HG03064 (cell line): Measurements from ENCODE around the gene OXTR.

ENCODE experiments used
- ATAC-seq: cut with Tn5 transposase; IDR thresholded peaks from one replicate; pipeline ENCODE4 v1.9.1; 2021; ENCODE audit warnings: low read depth; ENCODE audit not compliant: unreplicated experiment

OXTR gene

DNA sequence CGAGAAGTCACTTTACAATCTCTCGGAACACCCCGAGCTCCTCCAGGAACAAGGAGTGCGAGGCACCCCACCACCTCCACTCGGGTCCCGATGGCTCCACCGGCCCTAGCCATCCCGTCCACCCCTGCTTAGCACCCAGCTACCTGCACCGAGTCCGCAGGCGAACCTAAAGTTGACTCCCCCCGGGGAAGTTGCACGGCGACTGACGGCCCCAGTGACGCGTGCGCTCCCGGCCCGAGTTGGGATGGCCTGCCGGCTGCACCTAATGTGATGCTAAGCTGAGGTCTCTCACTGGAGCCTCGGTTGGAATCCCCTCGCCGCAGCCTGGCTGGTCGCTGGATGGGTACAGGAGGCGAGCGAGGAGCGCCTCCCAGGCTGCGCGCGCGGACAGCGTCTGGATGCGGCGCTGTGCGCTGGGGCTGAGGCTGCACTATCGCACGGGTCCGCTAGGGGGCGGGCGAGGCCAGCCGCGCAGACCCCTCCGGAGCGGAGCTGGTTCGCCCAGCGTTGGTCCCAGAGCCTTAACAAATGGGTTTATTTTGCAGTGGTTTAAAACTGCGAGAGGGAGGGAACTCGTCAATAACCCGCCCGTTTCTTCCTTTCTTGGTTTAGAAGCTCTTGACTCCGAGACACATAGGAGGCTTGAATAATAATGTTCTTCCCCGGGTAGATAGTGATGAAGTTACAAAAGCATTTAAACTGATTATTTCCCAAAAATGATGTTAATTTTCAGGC is at the start of gene OXTR:
OXTR (minus strand) TSS at position 526 of the 735 bp plus-strand sequence. CDS start 1,426 bp downstream, outside the sequence.
- ATAC-seq = peak; percentile 67

- ATAC-seq = no peak
Measured at GRCh38 chr3:8817486-8817885, 48.1 kb upstream of the OXTR start.

DNA sequence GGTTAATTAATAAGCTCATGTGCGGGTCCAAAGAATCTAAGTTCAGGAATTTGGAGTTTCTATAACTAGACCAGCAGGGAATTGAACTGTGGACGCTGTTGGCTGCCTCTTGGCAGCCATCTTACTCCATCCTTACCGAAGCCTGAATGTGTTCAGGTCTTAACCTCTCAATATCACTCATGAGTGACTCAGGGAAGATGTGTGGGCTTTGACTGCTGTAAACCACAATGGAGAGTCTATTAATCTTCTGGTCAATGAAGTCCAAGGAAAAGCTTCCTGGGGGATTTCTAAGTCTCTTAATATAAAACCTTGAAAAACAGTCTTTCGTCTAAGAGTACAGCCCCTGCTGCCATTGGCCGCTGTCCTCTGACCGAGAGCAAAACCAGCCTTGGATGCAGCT is 46.7 kb upstream of the OXTR start:
- no peak for ATAC-seq

GRCh38 chr3:8813411-8813810 is 44.0 kb upstream of the OXTR start:
- ATAC-seq = no peak

DNA sequence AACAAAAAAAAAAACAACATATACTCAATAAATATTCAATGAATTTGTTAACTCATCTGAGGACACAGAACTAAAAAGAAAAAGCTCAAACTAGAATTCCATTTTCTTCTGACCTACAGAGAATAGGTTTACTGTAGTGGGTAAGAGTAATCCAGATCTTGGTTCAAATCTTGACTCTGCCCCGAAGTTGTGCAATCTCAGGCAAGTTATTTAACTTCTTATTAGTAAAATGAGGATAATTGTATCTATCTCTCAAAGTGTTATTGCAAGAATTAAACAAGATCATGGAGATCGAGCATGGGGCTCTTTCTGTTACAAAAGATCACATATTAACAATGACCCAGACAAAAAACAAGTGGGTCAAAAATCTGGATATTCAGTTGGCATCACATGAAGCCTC is 41.1 kb upstream of the OXTR start:
- ATAC-seq = no peak

DNA sequence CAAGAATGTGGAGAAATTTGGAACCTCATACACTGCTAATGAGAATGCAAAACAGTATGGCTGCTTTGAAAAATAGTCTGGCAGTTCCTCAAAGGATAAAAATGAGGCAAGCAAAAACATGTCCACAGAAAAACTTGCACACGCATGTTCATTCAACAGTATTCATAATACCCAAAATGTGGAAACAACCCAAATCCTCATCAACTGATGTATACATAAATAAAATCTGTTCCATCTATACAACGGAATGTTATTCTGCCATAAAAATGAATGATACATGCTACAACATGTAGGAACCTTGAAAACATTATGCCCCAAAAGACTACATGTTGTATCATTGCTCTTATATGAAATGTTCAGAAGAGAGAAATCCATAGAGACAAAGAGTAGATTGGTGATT is 36.4 kb upstream of the OXTR start:
- no peak for ATAC-seq

DNA sequence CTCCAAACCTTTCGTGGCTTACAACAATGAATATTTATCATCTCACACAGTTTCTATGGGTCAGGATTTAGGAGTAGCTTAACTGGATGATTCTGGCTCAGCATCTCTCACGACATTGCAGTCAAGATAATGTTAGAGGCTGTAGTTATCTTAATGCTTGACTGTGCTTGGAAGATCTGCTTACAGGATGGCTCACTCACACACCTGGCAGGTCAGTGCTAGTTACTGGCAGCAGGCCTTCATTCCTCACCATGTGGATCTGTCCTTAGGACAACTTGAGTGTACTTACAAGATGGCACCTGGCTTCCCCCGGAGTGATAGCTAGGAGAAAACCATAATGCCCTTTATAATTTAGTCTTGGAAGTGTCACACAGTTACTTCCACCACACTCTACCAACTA is 32.8 kb upstream of the OXTR start:
- ATAC-seq = no peak

DNA sequence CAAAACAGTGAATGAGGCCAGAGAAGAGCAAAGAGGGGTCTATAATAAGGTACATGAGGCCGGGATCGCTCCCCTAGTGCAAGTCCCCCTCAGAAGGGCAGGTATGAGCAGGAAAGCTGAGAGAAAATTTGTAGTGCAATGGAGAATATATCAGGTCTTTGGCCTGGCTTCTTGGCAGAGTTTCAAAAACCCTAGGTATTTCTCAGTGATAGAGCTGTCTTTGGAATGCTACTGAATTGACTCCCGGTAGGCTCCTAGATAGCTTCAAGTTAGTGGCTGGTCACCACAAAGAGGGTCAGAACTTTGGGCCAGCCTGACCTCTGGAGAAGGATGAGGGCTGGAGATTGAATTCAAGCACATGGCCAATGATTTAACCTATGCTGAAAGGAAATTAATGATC is 30.6 kb upstream of the OXTR start:
- ATAC-seq = no peak

- ATAC-seq = no peak
Measured at GRCh38 chr3:8794247-8794646, 24.8 kb upstream of the OXTR start.

GRCh38 chr3:8793242-8793641 is 23.8 kb upstream of the OXTR start:
- ATAC-seq = no peak

DNA sequence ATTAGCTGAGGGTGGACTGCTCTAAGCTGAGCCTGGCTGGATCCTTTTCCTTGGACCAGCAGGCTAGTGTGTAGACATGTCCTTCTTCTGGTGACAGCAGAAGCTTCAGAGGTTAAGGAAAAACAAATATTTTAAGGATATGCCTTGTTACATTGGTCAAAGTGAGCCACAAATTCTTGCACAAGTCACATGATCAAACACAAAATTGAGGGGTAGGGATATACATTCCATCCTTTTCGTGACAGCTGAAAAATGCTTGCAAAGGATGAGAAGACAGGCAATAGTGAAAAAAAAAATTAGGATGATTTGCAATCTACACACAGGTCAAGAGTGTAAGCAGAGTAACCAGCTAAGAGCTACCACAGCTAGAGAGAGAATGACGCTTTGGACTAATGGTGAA is 21.1 kb upstream of the OXTR start:
- ATAC-seq = no peak

DNA sequence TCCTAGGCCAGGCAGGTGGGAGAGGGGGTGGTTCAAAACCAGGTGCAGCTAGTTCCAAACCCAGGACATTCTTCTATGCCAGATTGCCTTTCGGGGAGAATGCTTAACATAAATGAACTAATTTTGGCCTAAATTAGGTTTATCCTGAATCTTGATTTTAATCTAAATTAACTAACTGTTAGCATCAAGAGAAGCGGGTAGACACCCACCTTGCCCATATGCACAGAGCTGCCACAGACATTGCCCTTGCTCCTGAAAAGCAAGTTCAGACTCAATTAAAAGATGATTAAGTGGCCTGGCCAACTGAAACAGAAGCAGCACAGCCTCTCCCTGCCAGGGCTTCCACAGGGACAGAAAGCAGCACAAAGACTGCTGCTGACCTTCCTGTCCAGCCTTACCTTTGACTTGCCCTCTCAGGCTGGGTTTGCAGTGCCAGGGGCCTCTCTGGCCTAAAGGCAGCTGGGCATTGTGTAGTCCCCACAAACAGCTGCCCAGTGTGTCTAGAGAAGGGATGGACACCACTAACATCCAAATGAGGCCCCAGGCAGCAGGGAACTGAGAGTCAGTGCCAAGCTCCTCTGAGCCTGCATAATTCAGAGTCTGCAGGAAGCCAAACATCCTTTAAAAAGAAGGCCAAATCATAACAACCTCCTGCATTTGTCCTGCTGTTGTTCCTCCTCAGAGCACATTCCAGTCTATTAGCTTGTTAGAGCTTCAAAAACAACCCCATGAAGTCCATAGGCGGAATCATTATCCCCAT is 15.4 kb upstream of the OXTR start:
- no peak for ATAC-seq

DNA sequence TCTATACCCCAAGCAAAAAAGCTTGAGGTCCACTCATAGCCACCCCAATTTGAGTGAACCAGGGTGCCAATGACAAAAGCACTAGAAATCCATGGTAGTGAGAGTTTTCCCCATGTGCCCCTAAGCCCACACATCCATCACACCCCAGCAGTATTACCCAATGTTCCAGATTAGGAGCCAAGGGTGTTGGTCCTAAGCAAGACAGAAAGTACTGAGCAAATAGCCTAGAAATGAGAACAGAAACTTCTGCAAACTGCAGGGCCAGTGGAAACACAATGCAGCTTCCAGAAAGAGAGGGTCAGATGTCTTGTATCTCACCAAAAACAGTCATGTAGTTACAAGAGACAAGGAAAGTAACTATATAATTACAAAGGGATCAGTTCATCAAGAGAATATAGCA is 10.9 kb upstream of the OXTR start:
- no peak for ATAC-seq

- no peak for ATAC-seq
Measured at GRCh38 chr3:8778475-8778874, 9.1 kb upstream of the OXTR start.

GRCh38 chr3:8777978-8778267 is 8.5 kb upstream of the OXTR start:
- ATAC-seq = no peak

- no peak for ATAC-seq
Measured at GRCh38 chr3:8777201-8777977, 8.0 kb upstream of the OXTR start.

- no peak for ATAC-seq
Measured at GRCh38 chr3:8776406-8776805, 7.0 kb upstream of the OXTR start.

DNA sequence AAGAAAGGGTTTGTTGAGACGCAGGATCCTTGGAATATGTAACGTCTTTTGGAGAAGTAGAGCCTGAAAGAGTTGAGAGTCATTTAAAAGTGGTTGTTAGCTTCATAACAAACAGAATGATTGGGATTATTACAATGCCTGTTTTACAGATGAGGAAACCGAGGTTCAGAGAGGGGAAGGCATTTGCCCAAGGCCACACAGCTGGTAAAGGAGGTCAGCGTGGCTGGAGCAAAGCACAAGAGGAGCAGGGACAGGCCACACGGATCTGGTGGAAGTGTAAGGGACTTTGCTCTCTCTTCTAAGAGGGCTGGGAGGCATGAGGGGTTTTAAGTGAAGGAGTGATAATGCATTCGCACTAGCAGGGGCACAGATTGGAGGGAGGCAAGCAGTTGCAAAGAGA is 6.2 kb upstream of the OXTR start:
- no peak for ATAC-seq

GRCh38 chr3:8775181-8775580 is 5.8 kb upstream of the OXTR start:
- no peak for ATAC-seq

DNA sequence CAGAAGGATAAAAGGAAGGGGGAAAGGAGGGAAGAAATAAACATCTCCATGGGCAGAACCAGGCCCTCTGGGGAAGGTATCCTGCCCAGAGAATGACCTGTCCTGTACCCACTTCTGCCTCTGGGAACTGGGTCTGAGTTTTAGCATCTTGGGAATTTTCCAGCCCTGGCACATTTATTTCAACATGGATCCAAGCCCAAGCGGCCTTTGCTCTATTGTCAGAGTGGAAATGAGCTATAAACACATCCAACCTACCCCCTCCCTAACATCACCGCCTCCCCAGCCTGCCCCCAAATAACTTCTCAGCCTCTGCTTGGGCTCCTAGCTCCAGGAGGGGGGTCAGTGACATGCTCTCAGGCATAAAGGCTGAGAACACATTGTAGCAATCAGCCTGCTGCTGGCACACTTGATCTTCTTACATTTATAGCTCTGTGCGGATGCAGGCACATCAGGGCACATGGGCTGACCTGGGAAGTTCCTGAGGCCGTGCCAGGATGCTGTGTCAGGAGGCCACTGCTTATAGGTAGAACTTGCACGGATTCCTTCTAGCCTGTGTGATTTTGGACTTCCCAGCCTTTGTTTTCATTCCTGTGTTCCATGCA is 4.6 kb upstream of the OXTR start:
- ATAC-seq = no peak

- peak; percentile 27 for ATAC-seq
Measured at GRCh38 chr3:8768364-8769087, 887 bp downstream of the OXTR start.
